NCI-H2107 treated with DMSO at 0.1 percent for 48 hours (cell line): Measurements from ENCODE around the gene GUCY1A2.
"Not testable (repeated sequence)": the region's sequence is repeated elsewhere in the genome, so short reads cannot be mapped to it uniquely, and the experiment has no call there.

Source experiments
- DNase-seq: peaks from one replicate; lab custom pipeline; 2025; ENCODE audit not compliant: unreplicated experiment; lab: John Stamatoyannopoulos, UW

The GUCY1A2 gene

GRCh38 chr11:107018219-107018901 lies at the start of gene GUCY1A2:
TSS of gene GUCY1A2 (minus strand) at chr11:107018476. CDS start at chr11:107018055, 421 bp downstream.
- DNase-seq = no peak

- DNase-seq = no peak
Observed at GRCh38 chr11:107054391-107054790, 36.1 kb upstream of the GUCY1A2 start.

- not testable (repeated sequence) for DNase-seq
Observed at GRCh38 chr11:107051332-107051731, 33.1 kb upstream of the GUCY1A2 start.

GRCh38 chr11:107050899-107051298 lies 32.6 kb upstream of the GUCY1A2 start:
- DNase-seq = not testable (repeated sequence)

GRCh38 chr11:107050121-107050520 lies 31.8 kb upstream of the GUCY1A2 start:
- no peak for DNase-seq

GRCh38 chr11:107044503-107044902 lies 26.2 kb upstream of the GUCY1A2 start:
- DNase-seq = no peak

GRCh38 chr11:107043242-107044006 lies 25.1 kb upstream of the GUCY1A2 start:
- DNase-seq = no peak

GRCh38 chr11:107042748-107043147 lies 24.5 kb upstream of the GUCY1A2 start:
- DNase-seq = no peak

- DNase-seq = no peak
Observed at GRCh38 chr11:107041088-107041444, 22.8 kb upstream of the GUCY1A2 start.

- DNase-seq = no peak
Observed at GRCh38 chr11:107040433-107041087, 22.3 kb upstream of the GUCY1A2 start.

- DNase-seq = no peak
Observed at GRCh38 chr11:107025673-107026072, 7.4 kb upstream of the GUCY1A2 start.

- no peak for DNase-seq
Observed at GRCh38 chr11:107020594-107020993, 2.3 kb upstream of the GUCY1A2 start.

GRCh38 chr11:107018902-107019493 lies 722 bp upstream of the GUCY1A2 start:
- DNase-seq = no peak

GRCh38 chr11:107017433-107018218 lies 650 bp downstream of the GUCY1A2 start:
- no peak for DNase-seq

- DNase-seq = no peak
Observed at GRCh38 chr11:107017104-107017432, 1.2 kb downstream of the GUCY1A2 start.

- no peak for DNase-seq
Observed at GRCh38 chr11:107014871-107015270, 3.4 kb downstream of the GUCY1A2 start.

GRCh38 chr11:107011977-107012376 lies 6.3 kb downstream of the GUCY1A2 start:
- no peak for DNase-seq

GRCh38 chr11:107009190-107009589 lies 9.1 kb downstream of the GUCY1A2 start:
- no peak for DNase-seq

GRCh38 chr11:107006076-107006833 lies 12.0 kb downstream of the GUCY1A2 start:
- DNase-seq = no peak

- DNase-seq = no peak
Observed at GRCh38 chr11:106999196-106999595, 19.1 kb downstream of the GUCY1A2 start.
